Tibial artery (tissue), 4 donors: ENCODE measurements around the gene SMIM43.

ENCODE experiments used
- DNase-seq, 2 donors: peaks; one replicate each; pipeline ENCODE4 v3.0.0-alpha.2; 2019
- H3K27ac ChIP-seq, 2 donors: fragments of 200-600 bp; sonication (generic) in 1 of 2; 1 replicate in 1 of 2; 2 replicates in 1 of 2; pipeline ENCODE4 v1.5.1; 2018 to 2019; ENCODE audit warnings: mild to moderate bottlenecking in 1 of 2
- H3K27me3 ChIP-seq, 2 donors: fragments of 200-600 bp; sonication (generic) in 1 of 2; one replicate each; pipeline versions ENCODE4 v1.5.1 to v1.6.0; 2016 to 2019
- H3K36me3 ChIP-seq, 3 donors: fragments of 200-600 bp; sonication (generic) in 2 of 3; one replicate each; pipeline ENCODE4 v1.5.1; 2016 to 2019; ENCODE audit warnings: mild to moderate bottlenecking in 2 of 3
- H3K4me1 ChIP-seq, 4 donors: fragments of 200-600 bp; sonication (generic) in 2 of 4; 1 replicate in 3 of 4; 2 replicates in 1 of 4; pipeline ENCODE4 v1.5.1; 2016 to 2019
- H3K4me3 ChIP-seq, 2 donors: fragments of 200-600 bp; sonication (generic) in 1 of 2; 1 replicate in 1 of 2; 2 replicates in 1 of 2; pipeline ENCODE4 v1.5.1; 2018 to 2019; ENCODE audit warnings: mild to moderate bottlenecking in 2 of 2
- H3K9me3 ChIP-seq, 3 donors: fragments of 200-600 bp; sonication (generic) in 1 of 3; one replicate each; pipeline ENCODE4 v1.5.1; 2016 to 2019
- intact Hi-C: fragments of 100-400 bp; cut with DNase I; formaldehyde crosslinking; loops from one replicate; pipeline ENCODE4 v1.15.0; 2023; ENCODE audit warnings: low total_unique reads
- TF ChIP-seq, protein P1 (sequence below), 2 experiments: fragments of 200-600 bp in 1 of 2; fragments of 450-650 bp in 1 of 2; IDR thresholded peaks; one replicate each; pipeline ENCODE4 v1.5.1; 2017 to 2019; ENCODE audit warnings: antibody characterized with exemption in 2 of 2, mild to moderate bottlenecking in 1 of 2, moderate library complexity in 1 of 2

SMIM43 gene

DNA sequence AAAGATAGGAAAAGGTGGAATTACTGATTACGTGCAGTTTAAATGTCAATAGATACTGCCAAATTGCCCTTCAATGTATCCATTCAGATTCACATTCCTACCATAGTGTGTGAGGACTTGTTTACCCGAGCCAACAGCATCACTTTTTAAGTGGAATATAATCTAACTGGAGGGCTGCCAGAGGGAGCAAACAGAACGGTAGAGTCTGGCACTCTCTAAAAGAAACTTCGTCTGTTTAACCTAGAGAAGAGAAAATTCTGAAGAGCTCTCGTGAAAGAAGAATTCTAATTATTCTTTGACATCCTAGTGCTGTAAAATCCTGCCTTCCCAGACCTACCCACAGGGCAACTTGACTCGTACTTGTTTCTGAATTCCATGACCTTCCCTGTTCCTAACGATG lies 23.2 kb downstream of the SMIM43 start:
- no peaks in the 10 kb centered on the region for H3K27me3 ChIP-seq
- DNase-seq: no peak
- intact Hi-C loops: no loop called here
- no peak overlapping the region for H3K27ac ChIP-seq
- TF ChIP-seq, protein P1, sequence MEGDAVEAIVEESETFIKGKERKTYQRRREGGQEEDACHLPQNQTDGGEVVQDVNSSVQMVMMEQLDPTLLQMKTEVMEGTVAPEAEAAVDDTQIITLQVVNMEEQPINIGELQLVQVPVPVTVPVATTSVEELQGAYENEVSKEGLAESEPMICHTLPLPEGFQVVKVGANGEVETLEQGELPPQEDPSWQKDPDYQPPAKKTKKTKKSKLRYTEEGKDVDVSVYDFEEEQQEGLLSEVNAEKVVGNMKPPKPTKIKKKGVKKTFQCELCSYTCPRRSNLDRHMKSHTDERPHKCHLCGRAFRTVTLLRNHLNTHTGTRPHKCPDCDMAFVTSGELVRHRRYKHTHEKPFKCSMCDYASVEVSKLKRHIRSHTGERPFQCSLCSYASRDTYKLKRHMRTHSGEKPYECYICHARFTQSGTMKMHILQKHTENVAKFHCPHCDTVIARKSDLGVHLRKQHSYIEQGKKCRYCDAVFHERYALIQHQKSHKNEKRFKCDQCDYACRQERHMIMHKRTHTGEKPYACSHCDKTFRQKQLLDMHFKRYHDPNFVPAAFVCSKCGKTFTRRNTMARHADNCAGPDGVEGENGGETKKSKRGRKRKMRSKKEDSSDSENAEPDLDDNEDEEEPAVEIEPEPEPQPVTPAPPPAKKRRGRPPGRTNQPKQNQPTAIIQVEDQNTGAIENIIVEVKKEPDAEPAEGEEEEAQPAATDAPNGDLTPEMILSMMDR (IDR thresholded peaks at IDR 0.05): no peak
- no peaks in the 10 kb centered on the region for H3K4me1 ChIP-seq
- no peaks in the 10 kb centered on the region for H3K9me3 ChIP-seq
- no peaks in the 10 kb centered on the region for H3K36me3 ChIP-seq
- no peak overlapping the region for H3K4me3 ChIP-seq

DNA sequence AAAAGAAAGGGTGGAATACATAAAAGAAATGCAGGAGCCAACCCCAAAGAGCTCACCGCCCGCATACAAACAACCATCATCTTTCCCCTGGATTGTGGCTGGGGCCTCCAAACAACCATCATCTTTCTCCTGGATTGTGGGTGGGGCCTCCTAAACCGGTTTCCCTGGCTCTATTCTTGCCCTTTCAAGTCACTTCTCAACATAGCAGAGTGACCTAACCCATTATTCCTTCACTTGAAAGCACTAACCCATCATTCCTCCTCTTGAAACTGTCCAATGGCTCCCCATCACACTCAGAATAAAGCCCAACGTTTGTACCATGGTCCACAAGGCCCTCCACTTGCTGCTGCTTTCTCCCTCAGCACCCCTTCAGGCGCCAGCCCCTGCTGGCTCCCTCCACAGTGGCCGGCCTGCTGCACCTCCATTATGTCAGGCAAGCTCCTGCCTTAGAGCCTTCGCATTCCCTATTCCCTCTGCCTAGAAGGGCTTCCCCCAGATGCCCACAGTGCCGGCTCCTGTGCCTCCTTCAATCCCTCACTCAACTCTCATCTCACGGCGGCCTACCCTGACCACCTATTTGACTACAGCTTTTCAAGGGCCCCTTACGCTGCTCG lies 24.1 kb downstream of the SMIM43 start:
- H3K27me3 ChIP-seq: no peaks in the 10 kb centered on the region
- TF ChIP-seq, protein P1 (IDR thresholded peaks at IDR 0.05): no peak
- intact Hi-C loops: no loop called here

DNA sequence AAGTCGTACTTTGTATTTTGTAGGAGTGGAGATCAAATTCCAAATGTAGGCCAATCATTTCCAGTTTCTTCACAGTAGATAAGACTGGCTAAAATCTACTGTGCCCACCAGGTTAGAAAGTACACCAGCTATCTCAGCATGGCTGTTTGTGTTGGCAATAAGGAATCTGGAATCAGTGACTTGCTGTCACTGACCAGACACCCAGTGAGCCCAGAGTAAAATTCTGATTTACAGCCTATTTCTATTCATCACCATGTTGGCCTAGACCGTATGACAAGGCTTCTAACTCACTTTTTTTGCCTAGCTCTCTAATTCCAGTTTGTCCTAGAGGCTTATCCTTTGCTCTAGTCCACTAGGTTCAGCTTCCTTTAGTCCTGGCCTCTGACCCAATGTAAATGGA lies 25.4 kb downstream of the SMIM43 start:
- intact Hi-C loops: loop anchor here (10.0 kb wide), 1 partner anchor 545 kb away; no protein-coding TSS in a partner anchor
- Histone ChIP-seq H3K4me3 (no peak overlapping the region), H3K4me1 (no peaks in the 10 kb centered on the region), H3K36me3 (no peaks in the 10 kb centered on the region), H3K9me3 (no peaks in the 10 kb centered on the region), H3K27ac (no peak overlapping the region), H3K27me3 (no peaks in the 10 kb centered on the region)
- TF ChIP-seq, protein P1 (IDR thresholded peaks at IDR 0.05): no peak
- DNase-seq: no peak

More for the DNA sequence above, 24.1 kb downstream of the SMIM43 start:
- Histone ChIP-seq H3K4me1 (no peaks in the 10 kb centered on the region), H3K36me3 (no peaks in the 10 kb centered on the region), H3K9me3 (no peaks in the 10 kb centered on the region), H3K4me3 (no peak overlapping the region), H3K27ac (no peak overlapping the region)
- no peak for DNase-seq

DNA sequence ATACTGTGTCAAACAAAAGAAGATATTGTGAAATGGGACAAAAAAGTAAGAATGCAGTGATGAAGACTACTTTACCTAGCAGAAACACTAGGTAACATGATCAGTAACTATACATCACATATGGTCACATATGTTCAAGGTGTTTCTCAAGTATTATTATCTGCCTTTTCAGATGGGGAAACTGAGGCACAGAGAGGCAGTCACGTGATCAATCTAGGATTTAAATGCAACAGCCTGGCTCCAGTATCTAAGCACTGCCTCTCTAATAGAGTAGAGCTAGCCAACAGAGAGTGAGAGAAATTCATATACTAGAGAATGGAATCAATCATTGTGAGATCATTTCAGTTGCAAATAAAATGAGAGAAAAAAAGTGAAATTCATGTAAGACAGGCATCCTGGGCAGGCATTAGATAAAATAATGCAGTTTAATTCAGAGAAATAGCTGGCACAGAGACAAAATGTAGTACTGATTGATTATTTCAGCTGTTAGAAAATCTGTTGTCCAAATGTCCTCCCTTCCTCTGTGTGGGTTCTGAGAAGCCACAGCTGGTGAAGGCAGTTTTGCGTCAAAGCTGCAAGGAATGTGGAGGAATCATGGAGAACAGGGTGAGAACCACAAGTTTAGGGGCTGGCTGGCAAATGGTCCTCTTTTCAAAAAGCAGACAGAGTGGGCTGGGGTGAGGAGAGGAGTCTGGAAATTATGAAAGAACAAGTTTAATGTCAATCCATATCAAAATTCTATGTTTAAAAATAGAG lies 26.0 kb downstream of the SMIM43 start:
- TF ChIP-seq, protein P1 (IDR thresholded peaks at IDR 0.05): no peak
- intact Hi-C loops: loop anchor here (10.0 kb wide), 1 partner anchor 544 kb away; no protein-coding TSS in a partner anchor
- no peaks in the 10 kb centered on the region for H3K36me3 ChIP-seq
- H3K4me1 ChIP-seq: no peaks in the 10 kb centered on the region
- H3K27ac ChIP-seq: no peak overlapping the region
- no peak for DNase-seq
- no peaks in the 10 kb centered on the region for H3K9me3 ChIP-seq
- H3K4me3 ChIP-seq: no peak overlapping the region
- no peaks in the 10 kb centered on the region for H3K27me3 ChIP-seq

DNA sequence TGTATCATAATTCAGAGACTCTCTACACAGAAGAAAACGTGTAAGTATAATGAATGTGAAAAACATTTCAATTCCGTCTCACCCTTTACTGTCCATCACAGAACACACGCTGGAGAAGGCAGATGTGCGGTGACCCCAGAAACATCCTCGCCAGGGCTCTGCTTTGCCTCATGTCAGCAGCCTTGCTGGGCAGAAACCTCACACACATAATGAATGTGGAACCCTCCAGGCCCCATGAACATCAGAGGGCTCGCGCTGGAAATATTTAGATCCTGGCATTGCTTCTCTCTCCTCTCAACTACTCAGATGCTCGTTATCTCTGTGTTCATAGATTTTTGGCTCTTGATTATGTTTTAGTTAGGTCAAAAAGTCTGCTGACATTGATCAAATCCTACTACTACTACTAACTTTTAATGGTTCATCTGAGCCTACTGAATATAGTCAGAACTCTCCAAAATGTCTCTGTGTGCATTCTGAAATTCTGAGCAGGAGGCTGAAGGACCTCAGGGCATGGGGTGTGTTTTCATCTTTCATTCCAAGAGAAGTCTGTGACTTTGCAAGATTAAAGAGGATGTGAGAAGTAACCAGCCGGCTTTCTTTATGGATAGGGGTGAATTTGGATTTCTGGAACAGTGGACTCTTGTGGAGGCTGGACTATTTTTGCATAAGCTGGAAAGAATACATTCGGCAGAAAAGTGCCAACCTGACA lies 27.0 kb downstream of the SMIM43 start:
- intact Hi-C loops: loop anchor here (10.0 kb wide), 1 partner anchor 543 kb away; no protein-coding TSS in a partner anchor
- H3K4me1 ChIP-seq: no peaks in the 10 kb centered on the region
- no peaks in the 10 kb centered on the region for H3K9me3 ChIP-seq
- no peaks in the 10 kb centered on the region for H3K36me3 ChIP-seq
- no peak overlapping the region for H3K4me3 ChIP-seq
- no peak for DNase-seq
- no peaks in the 10 kb centered on the region for H3K27me3 ChIP-seq
- TF ChIP-seq, protein P1 (IDR thresholded peaks at IDR 0.05): no peak
- H3K27ac ChIP-seq: no peak overlapping the region
